ENCODE data around the gene DNAJC13.

DNAJC13 gene

DNA sequence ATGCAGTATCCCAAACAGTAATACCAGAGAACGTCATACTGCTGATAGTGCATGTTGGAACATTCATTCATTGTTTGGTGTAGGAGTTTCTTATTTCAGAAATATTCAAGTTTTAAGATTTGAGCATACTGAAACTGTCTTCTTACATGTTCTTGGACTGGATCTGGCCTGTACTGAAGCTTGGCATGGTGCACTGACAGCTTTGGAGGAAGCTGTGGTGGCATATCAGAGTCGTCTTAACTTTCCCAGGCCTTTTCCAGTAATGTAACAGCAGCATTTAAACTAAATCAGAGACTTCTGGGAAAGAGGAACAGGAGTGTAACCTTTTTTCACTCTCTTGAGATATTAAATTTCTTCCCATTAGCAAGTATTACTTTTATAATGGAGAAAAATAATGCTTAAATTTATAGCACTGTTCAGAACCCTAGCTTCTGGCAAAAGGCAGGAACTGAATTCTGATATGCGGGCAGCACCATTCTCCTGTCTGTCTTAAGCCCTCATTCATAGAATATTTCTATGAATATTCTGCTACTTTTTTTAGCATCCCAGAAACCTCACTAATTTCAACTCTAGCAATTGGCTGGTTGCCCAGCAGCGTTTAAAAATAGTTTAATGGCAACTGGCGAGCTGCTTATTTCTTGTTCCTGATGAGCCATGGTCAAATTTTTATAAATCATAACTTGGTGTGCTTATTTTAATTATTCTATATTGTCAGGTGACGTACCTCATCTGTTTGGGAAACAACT lies 31.1 kb downstream of the DNAJC13 start:
- Histone ChIP-seq H3K9me3 (ENCODE audit: insufficient read depth, low read depth, low read length) (no peaks in the 10 kb centered on the region), H3K9me2 (replicated peaks; ENCODE audit: low read depth, low read length) (no peaks in the 10 kb centered on the region), H3K9ac (ENCODE audit: low read depth, low read length, poor library complexity, severe bottlenecking) (no peak overlapping the region), H3K4me1 (ENCODE audit: insufficient read depth, low read length, poor library complexity, severe bottlenecking) (peaks cover 10% of the 10 kb centered on the region), H2AFZ (ENCODE audit: low read length) (no peak overlapping the region), H3K36me3 (ENCODE audit: insufficient read depth, low read length) (peaks cover 23% of the 10 kb centered on the region; the same call in 1 of the 2 replicates), H3K79me2 (ENCODE audit: insufficient read depth, low read length) (peaks cover 12% of the 10 kb centered on the region; the same call in 1 of the 2 replicates), H3F3A (ENCODE audit: low read depth) (no peaks in the 10 kb centered on the region), H3K27me3 (ENCODE audit: insufficient read depth, low read length, poor library complexity, severe bottlenecking) (no peaks in the 10 kb centered on the region), H3K4me3 (ENCODE audit: low read length, poor library complexity, severe bottlenecking) (no peak overlapping the region), H3K4me2 (ENCODE audit: low read depth, low read length, poor library complexity, severe bottlenecking) (no peak overlapping the region), H4K20me1 (ENCODE audit: insufficient read depth, low read length, poor library complexity, severe bottlenecking) (no peaks in the 10 kb centered on the region)
- TF ChIP-seq EZH2phosphoT487 (IDR thresholded peaks at IDR 0.05; ENCODE audit: borderline replicate concordance) = no peak
- TF ChIP-seq, protein P1, sequence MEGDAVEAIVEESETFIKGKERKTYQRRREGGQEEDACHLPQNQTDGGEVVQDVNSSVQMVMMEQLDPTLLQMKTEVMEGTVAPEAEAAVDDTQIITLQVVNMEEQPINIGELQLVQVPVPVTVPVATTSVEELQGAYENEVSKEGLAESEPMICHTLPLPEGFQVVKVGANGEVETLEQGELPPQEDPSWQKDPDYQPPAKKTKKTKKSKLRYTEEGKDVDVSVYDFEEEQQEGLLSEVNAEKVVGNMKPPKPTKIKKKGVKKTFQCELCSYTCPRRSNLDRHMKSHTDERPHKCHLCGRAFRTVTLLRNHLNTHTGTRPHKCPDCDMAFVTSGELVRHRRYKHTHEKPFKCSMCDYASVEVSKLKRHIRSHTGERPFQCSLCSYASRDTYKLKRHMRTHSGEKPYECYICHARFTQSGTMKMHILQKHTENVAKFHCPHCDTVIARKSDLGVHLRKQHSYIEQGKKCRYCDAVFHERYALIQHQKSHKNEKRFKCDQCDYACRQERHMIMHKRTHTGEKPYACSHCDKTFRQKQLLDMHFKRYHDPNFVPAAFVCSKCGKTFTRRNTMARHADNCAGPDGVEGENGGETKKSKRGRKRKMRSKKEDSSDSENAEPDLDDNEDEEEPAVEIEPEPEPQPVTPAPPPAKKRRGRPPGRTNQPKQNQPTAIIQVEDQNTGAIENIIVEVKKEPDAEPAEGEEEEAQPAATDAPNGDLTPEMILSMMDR (conservative IDR thresholded peaks at IDR 0.05; ENCODE audit: low read length) = no peak

DNA sequence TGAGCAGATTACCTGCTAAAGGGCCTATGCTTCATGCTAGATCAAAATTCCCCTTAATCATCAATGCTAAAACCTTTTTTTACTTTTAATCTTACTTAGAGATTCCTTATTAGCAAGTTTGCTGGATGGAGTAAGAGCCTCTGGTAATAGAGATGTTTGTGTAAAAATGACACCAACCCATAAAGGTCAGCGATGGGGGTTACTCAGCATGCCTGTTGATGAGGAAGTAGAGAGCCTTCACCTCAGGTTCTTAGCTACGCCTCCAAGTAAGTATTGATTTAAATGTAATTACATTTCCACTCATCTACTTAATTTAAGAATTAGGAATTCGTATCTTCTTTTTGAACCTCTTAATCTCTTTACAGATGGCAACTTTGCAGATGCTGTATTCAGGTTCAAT lies 38.8 kb downstream of the DNAJC13 start:
- peaks cover 72% of the 10 kb centered on the region for H3K36me3 ChIP-seq (ENCODE audit: insufficient read depth, low read length)
- no peak overlapping the region for H3K4me3 ChIP-seq (ENCODE audit: low read length, poor library complexity, severe bottlenecking)
- TF ChIP-seq, protein P1 (conservative IDR thresholded peaks at IDR 0.05; ENCODE audit: low read length) = no peak
- no peak for TF ChIP-seq EZH2phosphoT487 (IDR thresholded peaks at IDR 0.05; ENCODE audit: borderline replicate concordance)

DNA sequence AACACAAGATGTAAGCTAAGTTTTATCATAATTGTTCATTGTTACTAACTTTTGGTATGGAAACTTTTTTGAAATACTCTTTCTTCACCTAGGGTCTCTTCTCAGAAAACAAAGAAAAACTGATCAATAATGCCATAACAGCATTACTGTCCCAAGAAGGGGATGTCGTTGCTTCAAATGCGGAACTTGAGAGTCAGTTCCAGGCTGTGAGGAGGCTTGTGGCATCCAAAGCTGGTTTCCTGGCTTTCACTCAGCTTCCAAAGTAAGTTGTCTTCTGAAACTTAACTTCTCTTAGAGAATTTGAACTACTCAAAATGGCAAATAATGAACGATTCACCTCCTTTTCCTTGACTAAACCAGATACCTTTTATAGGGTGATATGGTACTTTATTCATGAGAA lies 39.3 kb downstream of the DNAJC13 start:
- Histone ChIP-seq H3K9me3 (ENCODE audit: insufficient read depth, low read depth, low read length) (no peaks in the 10 kb centered on the region), H3K4me3 (ENCODE audit: low read length, poor library complexity, severe bottlenecking) (no peak overlapping the region), H3K79me2 (ENCODE audit: insufficient read depth, low read length) (no peaks in the 10 kb centered on the region), H3F3A (ENCODE audit: low read depth) (no peaks in the 10 kb centered on the region), H3K4me1 (ENCODE audit: insufficient read depth, low read length, poor library complexity, severe bottlenecking) (no peaks in the 10 kb centered on the region), H4K20me1 (ENCODE audit: insufficient read depth, low read length, poor library complexity, severe bottlenecking) (no peaks in the 10 kb centered on the region), H2AFZ (ENCODE audit: low read length) (no peak overlapping the region), H3K9me2 (replicated peaks; ENCODE audit: low read depth, low read length) (no peaks in the 10 kb centered on the region), H3K4me2 (ENCODE audit: low read depth, low read length, poor library complexity, severe bottlenecking) (no peak overlapping the region), H3K27me3 (ENCODE audit: insufficient read depth, low read length, poor library complexity, severe bottlenecking) (no peaks in the 10 kb centered on the region), H3K9ac (ENCODE audit: low read depth, low read length, poor library complexity, severe bottlenecking) (no peak overlapping the region), H3K36me3 (ENCODE audit: insufficient read depth, low read length) (peaks cover 75% of the 10 kb centered on the region)
- TF ChIP-seq, protein P1 (conservative IDR thresholded peaks at IDR 0.05; ENCODE audit: low read length) = no peak
- TF ChIP-seq EZH2phosphoT487 (IDR thresholded peaks at IDR 0.05; ENCODE audit: borderline replicate concordance) = no peak

More for the DNA sequence above, 38.8 kb downstream of the DNAJC13 start:
- Histone ChIP-seq H3K9me3 (ENCODE audit: insufficient read depth, low read depth, low read length) (no peaks in the 10 kb centered on the region), H3K4me1 (ENCODE audit: insufficient read depth, low read length, poor library complexity, severe bottlenecking) (no peaks in the 10 kb centered on the region), H2AFZ (ENCODE audit: low read length) (no peak overlapping the region), H3K27me3 (ENCODE audit: insufficient read depth, low read length, poor library complexity, severe bottlenecking) (no peaks in the 10 kb centered on the region), H3K4me2 (ENCODE audit: low read depth, low read length, poor library complexity, severe bottlenecking) (no peak overlapping the region), H3F3A (ENCODE audit: low read depth) (no peaks in the 10 kb centered on the region), H3K9ac (ENCODE audit: low read depth, low read length, poor library complexity, severe bottlenecking) (no peak overlapping the region), H3K79me2 (ENCODE audit: insufficient read depth, low read length) (no peaks in the 10 kb centered on the region), H3K9me2 (replicated peaks; ENCODE audit: low read depth, low read length) (no peaks in the 10 kb centered on the region), H4K20me1 (ENCODE audit: insufficient read depth, low read length, poor library complexity, severe bottlenecking) (no peaks in the 10 kb centered on the region)

Measured in Loucy (cell line).